Measurements from ENCODE around the gene ZNF593. TPM values are rescaled to one million over a fixed set of nuclear protein-coding genes. Genes with fewer than 3 reads are reported as not detected.

The ZNF593 gene
- total RNA-seq, 6 experiments from 2014 or later: 16.8 to 39.6 (median 20.7) TPM

DNA sequence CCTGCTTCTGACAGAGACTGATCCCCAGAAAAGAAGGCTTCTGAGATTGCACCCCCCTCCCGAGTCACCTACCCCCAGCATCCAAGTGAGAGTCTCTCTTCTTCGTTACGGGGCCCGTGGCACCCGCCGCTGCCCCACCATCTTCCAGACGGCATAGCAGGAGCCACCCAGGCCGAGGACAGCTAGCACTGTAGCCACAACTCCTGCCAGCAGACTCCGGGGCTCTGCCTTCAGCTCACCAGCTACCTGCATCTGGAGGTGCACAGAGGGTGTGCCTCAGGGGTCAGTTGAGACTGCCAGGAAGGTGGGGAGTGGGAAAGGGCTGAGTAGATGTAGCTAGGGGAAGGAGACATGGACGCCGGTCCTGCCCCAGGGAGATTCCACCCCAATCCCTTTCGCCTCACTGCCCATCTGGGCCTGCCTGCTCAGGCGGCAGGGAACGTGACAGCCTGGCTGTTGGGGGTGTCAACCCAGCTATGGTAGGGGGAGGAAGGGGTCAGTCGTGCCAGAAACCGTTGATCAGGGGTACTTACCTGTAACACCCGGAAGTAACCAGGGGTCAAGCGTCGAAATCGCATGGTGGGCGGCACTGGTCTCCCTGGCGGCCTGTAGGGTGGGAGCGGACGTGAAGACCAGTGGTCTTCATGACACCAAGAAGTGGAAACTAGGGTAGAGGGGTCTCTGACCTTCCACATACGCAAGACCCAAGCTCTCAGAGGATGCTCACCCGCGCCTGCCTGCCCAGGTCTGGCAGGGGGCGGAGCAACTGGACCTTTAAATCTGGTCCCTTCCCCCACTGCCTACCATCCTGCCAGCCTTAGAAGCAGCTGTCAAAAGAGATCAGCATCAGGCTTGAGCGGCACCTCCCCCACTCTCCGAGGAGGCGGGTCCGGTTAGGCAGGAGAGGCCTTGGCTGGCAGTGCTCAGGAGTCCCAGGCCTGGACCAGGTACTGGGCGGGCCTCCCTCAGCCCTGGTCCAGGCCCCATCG, 1.7 kb downstream of the ZNF593 start, which contains the start of gene ZNF593OS:
ZNF593OS (minus strand) TSS at position 749 of the 989 bp plus-strand sequence; CDS start at position 578, 171 bp downstream.
- intact Hi-C loops (cut with DNase I): no loop called here
- no peaks in the 10 kb centered on the region for H3K36me3 ChIP-seq
- H3K4me3 ChIP-seq: no peak within 1 kb of the TSS
- WGBS (ENCODE audit: insufficient coverage, low coverage, low lambda C conversion rate, missing lambda C conversion rate): 86% methylated on average over 10 of the region's 34 CpGs
- no peak for TF ChIP-seq POLR2A (IDR thresholded peaks at IDR 0.05)
- no peak for TF ChIP-seq CTCF (IDR thresholded peaks at IDR 0.05)
- H3K9me3 ChIP-seq: no peaks in the 10 kb centered on the region
- ATAC-seq: no peak
- H3K4me1 ChIP-seq: peaks cover 0 to 11% (median 3%) of the 10 kb centered on the region in 4 donors
- H3K27ac ChIP-seq: no peak within 1 kb of the TSS
- no peak for DNase-seq
- no peaks in the 10 kb centered on the region for H3K27me3 ChIP-seq

GRCh38 chr1:26175346-26175745, 5.6 kb downstream of the ZNF593 start:
- no peak for ATAC-seq
- Histone ChIP-seq H3K4me3 (no peak overlapping the region), H3K27ac (no peak overlapping the region)

DNA sequence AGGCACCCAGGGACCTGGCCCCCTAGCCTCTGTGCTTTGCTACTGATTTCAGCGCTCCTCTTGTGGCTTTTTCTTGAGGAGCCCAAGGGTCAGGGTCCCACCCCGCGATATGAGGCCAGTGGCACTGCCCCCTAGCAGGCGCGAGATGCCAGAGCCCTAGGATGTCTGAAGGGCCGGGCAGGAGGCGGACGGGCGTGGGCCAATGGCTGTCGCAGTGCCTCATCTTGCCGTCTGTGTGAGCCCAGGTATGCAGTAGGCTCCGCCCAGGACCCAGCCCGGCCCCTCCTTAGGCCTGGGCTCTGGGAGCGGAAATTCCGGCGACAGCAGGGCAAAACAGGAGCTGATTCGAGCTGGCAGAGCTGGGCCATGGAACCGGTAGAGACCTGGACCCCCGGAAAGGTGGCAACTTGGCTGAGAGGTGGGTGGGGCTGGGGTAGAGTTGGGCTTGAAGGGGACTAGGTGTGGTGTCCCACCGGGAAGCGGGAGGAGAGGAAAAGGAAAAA, 7.5 kb downstream of the ZNF593 start, which contains the start of gene CNKSR1:
CNKSR1 (plus strand) TSS at position 310 of the 503 bp plus-strand sequence; CDS start at position 367, 57 bp downstream.
- intact Hi-C loops (cut with DNase I): no loop called here

More at GRCh38 chr1:26175346-26175745, 5.6 kb downstream of the ZNF593 start:
- H3K36me3 ChIP-seq: no peaks in the 10 kb centered on the region
- intact Hi-C loops (cut with DNase I): no loop called here
- no peaks in the 10 kb centered on the region for H3K9me3 ChIP-seq
- H3K4me1 ChIP-seq: peaks cover 0 to 6% (median 3%) of the 10 kb centered on the region in 4 donors
- TF ChIP-seq CTCF (IDR thresholded peaks at IDR 0.05) (no peak), POLR2A (IDR thresholded peaks at IDR 0.05) (no peak)
- H3K27me3 ChIP-seq: no peaks in the 10 kb centered on the region
- WGBS (ENCODE audit: insufficient coverage, low coverage, low lambda C conversion rate, missing lambda C conversion rate): 94% methylated on average over 7 of the region's 8 CpGs
- DNase-seq: no peak

More for the DNA sequence above, 7.5 kb downstream of the ZNF593 start, which contains the start of gene CNKSR1:
- TF ChIP-seq POLR2A (IDR thresholded peaks at IDR 0.05) (no peak), CTCF (IDR thresholded peaks at IDR 0.05) (no peak)
- no peak for DNase-seq
- Histone ChIP-seq H3K27ac (no peak within 1 kb of the TSS), H3K4me3 (peak within 1 kb of the TSS in 1 of 3 donors; percentile 26), H3K9me3 (no peaks in the 10 kb centered on the region), H3K4me1 (no peaks in the 10 kb centered on the region), H3K27me3 (no peaks in the 10 kb centered on the region), H3K36me3 (no peaks in the 10 kb centered on the region)
- peak; percentile 36 to 82 (median 58) for ATAC-seq
- WGBS (ENCODE audit: insufficient coverage, low coverage, low lambda C conversion rate, missing lambda C conversion rate): 49% methylated on average over 13 of the region's 21 CpGs
